Measurements from ENCODE around the gene AKR1E2.

AKR1E2 gene

GRCh38 chr10:4838743-4839142 lies 12.7 kb downstream of the AKR1E2 start:
- TF ChIP-seq CTCF (IDR thresholded peaks at IDR 0.05; ENCODE audit: low read depth, low read length, missing control alignments): no peak
- DNase-seq (ENCODE audit: low read depth): no peak
- no peak overlapping the region for H3K4me3 ChIP-seq (ENCODE audit: low read depth, low read length)

- DNase-seq (ENCODE audit: low read depth): no peak
- TF ChIP-seq CTCF (IDR thresholded peaks at IDR 0.05; ENCODE audit: low read depth, low read length, missing control alignments): no peak
- H3K4me3 ChIP-seq (ENCODE audit: low read depth, low read length): no peak overlapping the region
These were observed 13.3 kb downstream of the AKR1E2 start for GRCh38 chr10:4839353-4839752.

GRCh38 chr10:4840151-4840550 lies 14.1 kb downstream of the AKR1E2 start:
- H3K4me3 ChIP-seq (ENCODE audit: low read depth, low read length): no peak overlapping the region
- no peak for DNase-seq (ENCODE audit: low read depth)
- TF ChIP-seq CTCF (IDR thresholded peaks at IDR 0.05; ENCODE audit: low read depth, low read length, missing control alignments): no peak

- no peak for TF ChIP-seq CTCF (IDR thresholded peaks at IDR 0.05; ENCODE audit: low read depth, low read length, missing control alignments)
- no peak overlapping the region for H3K4me3 ChIP-seq (ENCODE audit: low read depth, low read length)
These were observed 17.6 kb downstream of the AKR1E2 start for GRCh38 chr10:4843525-4844180.

GRCh38 chr10:4844864-4845263 lies 18.9 kb downstream of the AKR1E2 start:
- DNase-seq (ENCODE audit: low read depth): no peak
- TF ChIP-seq CTCF (IDR thresholded peaks at IDR 0.05; ENCODE audit: low read depth, low read length, missing control alignments): no peak
- no peak overlapping the region for H3K4me3 ChIP-seq (ENCODE audit: low read depth, low read length)

More at GRCh38 chr10:4843525-4844180, 17.6 kb downstream of the AKR1E2 start:
- no peak for DNase-seq (ENCODE audit: low read depth)

- H3K4me3 ChIP-seq (ENCODE audit: low read depth, low read length): no peak overlapping the region
- no peak for TF ChIP-seq CTCF (IDR thresholded peaks at IDR 0.05; ENCODE audit: low read depth, low read length, missing control alignments)
- no peak for DNase-seq (ENCODE audit: low read depth)
These were observed 19.8 kb downstream of the AKR1E2 start for GRCh38 chr10:4845766-4846165.

- no peak for DNase-seq (ENCODE audit: low read depth)
- TF ChIP-seq CTCF (IDR thresholded peaks at IDR 0.05; ENCODE audit: low read depth, low read length, missing control alignments): no peak
These were observed 20.8 kb downstream of the AKR1E2 start for GRCh38 chr10:4846775-4847174.

More at GRCh38 chr10:4846775-4847174, 20.8 kb downstream of the AKR1E2 start:
- H3K4me3 ChIP-seq (ENCODE audit: low read depth, low read length): no peak overlapping the region

Data from GM12864 (cell line).